Smooth muscle cell of the brain vasculature (primary cell): ENCODE measurements around the gene MYO9B.
A peak's percentile ranks its signal among the peaks of the same experiment; 100 is the strongest.

ENCODE experiments used
- DNase-seq: peaks from one replicate; pipeline ENCODE4 v3.0.0-alpha.2; 2012; ENCODE audit warnings: low read depth, low spot score

Gene MYO9B

GRCh38 chr19:17210296-17210695, 134.7 kb downstream of the MYO9B start:
- DNase-seq: no peak

DNA sequence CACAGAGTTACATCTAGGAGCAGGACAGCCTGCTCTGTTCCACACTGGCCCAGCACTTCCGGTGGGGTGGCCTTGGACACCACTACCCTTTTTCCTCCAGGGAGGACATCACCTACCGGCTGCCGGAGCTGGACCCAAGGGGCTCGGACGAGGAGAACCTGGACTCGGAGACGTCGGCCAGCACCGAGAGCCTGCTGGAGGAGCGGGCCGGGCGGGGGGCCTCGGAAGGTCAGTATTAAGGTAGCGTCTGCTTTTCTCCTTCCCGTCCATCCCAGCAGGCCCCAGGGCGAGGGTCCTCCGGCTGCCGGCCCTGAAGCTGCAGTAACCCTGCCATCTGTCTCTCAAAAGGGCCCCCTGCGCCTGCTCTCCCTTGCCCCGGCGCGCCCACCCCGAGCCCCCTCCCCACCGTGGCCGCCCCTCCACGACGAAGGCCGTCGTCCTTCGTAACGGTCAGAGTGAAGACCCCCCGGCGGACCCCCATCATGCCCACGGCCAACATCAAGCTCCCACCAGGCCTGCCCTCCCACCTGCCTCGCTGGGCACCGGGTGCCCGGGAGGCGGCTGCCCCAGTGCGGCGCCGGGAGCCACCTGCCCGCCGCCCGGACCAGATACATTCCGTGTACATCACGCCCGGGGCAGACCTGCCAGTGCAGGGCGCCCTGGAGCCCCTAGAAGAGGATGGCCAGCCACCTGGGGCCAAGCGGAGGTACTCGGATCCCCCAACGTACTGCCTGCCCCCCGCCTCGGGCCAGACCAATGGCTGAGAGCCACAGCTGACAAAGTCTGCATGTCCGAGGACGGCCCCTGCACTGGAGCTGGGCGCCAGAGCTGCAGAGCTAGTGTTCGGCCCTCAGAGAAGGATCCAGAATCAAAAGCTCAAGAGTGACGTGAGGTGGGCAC, 136.2 kb downstream of the MYO9B start:
- DNase-seq: no peak

GRCh38 chr19:17213334-17213733, 137.8 kb downstream of the MYO9B start:
- no peak for DNase-seq

GRCh38 chr19:17214508-17215126, 139.0 kb downstream of the MYO9B start:
- DNase-seq: no peak

GRCh38 chr19:17215127-17215971, 139.8 kb downstream of the MYO9B start, which contains the start of gene USE1:
TSS of gene USE1 (plus strand) at chr19:17215357. CDS start at chr19:17215406, 49 bp downstream.
- peak; percentile 82 for DNase-seq

DNA sequence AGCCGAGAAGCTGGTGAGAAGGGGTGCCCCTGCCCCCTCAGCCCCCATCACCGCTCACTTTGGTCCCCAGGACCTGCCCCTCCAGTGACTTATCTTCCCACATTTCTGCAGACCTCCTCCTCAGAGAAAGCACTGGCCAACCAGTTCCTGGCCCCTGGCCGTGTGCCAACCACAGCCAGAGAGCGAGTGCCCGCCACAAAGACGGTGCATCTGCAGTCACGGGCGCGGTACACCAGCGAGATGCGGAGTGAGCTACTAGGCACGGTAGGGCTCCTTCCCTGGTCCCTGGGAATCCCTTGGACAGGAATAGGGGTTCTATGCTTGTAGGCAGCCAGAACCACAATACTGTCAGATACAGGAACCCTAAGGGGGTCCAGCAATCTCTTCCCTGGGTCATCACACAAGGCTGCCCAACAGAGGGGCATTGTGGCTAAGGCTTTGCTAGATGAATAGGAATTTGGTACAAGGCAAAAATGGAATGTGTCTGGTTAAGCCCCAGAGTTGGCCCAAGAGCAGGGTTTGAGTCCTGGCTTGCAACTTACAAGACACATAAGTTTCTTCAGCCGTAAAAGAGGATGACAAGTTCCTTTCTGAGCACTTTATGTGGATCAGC, 140.6 kb downstream of the MYO9B start:
- no peak for DNase-seq

DNA sequence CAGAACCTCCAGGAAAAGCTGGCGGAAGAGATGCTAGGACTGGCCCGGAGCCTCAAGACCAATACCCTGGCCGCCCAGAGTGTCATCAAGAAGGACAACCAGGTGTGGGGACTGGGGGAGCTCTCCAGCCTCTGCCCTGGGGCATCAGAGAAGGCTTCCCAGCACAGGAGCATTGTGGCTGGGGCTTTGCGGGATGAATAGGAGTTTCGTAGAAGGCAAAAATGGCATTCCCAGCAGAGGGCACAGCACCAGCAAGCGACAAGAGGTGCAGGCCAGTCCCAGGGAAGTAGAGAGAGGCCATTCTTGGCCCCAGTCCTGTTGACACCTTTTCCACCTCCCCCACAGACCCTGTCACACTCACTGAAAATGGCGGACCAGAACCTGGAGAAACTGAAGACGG, 143.7 kb downstream of the MYO9B start:
- no peak for DNase-seq

GRCh38 chr19:17220207-17220758, 144.7 kb downstream of the MYO9B start:
- no peak for DNase-seq

GRCh38 chr19:17225053-17225452, 149.5 kb downstream of the MYO9B start:
- no peak for DNase-seq

GRCh38 chr19:17226002-17226933, 150.7 kb downstream of the MYO9B start, which contains the start of gene OCEL1:
TSS of gene OCEL1 (plus strand) at chr19:17226226. CDS start at chr19:17226248, 22 bp downstream.
- DNase-seq: peak; percentile 95

DNA sequence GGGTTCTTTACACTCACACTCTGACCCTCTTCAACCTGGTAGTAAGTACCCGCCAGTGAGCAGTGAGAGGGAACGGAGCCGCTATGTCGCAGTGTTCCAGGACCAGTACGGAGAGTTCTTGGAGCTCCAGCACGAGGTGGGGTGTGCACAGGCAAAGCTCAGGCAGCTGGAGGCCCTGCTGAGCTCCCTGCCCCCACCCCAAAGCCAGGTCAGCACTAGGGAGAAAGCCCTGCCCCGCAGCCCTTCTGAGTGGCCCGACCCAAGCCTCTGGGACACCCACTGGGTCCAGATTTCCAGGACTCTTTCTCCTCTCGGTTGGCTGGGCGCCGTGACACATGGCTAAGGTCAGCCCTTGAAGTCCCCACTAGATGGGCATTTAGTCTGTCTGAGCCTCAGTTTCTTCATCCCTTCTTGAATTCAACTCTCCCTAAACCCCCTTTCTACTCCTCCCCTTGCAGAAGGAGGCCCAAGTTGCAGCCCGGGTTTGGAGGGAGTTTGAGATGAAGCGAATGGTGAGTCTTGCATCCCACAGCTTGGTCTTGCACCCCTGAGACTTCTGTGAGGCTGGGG, 152.3 kb downstream of the MYO9B start:
- no peak for DNase-seq

DNA sequence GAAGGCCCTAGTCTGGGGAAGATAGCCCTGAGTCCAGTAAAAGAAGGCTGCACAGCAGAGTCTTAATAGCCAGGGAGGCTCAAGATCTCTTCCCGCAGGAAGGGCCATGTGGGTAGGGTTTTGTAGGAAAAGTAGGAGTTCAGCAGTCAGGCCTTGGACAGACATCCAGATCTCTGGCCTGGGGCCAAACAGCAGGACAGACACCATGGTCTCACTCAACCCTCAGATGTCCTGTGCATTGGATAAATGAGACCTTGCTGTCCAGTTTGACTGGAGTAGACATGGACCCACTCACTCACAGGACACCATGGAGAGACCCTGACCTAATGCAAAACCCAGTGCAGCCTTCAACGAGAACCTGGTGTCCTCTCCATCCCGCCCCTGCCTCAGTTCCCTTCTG, 154.3 kb downstream of the MYO9B start:
- no peak for DNase-seq

- no peak for DNase-seq
Observed at GRCh38 chr19:17232258-17232657, 156.7 kb downstream of the MYO9B start.

- no peak for DNase-seq
Observed at GRCh38 chr19:17234911-17235299, 159.3 kb downstream of the MYO9B start.

DNA sequence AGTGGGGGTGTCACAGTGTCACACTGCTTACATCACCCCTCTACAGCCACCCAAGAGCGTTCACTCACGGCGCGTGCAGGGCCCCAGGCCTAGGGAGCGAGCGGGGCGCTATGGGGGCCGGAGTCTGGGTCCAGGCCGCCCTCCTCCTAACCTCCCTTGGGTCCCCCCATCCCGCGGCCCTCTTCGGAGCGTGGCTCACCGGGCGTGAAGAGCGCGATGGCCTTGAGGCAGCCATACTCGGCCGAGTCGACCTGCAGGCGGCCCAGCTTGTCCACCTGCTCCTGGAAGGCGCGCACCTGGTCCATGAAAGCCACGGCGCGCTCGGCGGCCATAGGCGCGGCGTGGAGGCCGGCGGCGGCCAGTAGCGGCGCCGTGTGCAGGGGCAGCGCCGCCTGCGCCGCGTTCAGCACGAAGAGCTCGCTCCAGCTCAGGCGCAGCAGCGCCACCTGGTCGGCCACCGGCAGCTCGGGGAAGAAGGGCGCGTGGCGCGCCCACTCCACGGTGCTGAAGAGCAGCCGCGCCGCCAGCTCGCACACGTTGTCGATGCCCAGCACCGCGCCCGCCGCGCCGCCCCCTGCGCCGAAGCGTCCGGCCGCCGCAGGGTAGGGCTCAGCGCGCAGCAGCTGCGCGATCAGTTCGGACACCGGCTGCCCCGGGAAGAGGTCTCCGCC, 159.9 kb downstream of the MYO9B start:
- no peak for DNase-seq

- no peak for DNase-seq
Observed at GRCh38 chr19:17235971-17236777, 160.6 kb downstream of the MYO9B start.

GRCh38 chr19:17236811-17237543, 161.4 kb downstream of the MYO9B start:
- DNase-seq: no peak
